Measurements from ENCODE around the gene ZNF860.

The ZNF860 gene

GRCh38 chr3:31974471-31974870, 7.1 kb upstream of the ZNF860 start:
- TF ChIP-seq EZH2 (IDR thresholded peaks at IDR 0.05; ENCODE audit: borderline replicate concordance, low read length) (no peak), CTCF (IDR thresholded peaks at IDR 0.05; ENCODE audit: low read length) (no peak)
- Histone ChIP-seq H3K9me3 (ENCODE audit: low read length) (no peaks in the 10 kb centered on the region), H3K9ac (ENCODE audit: low read length) (peak overlapping the region; percentile 69), H3F3A (ENCODE audit: insufficient read depth, low read length) (peaks cover 13% of the 10 kb centered on the region), H3K27me3 (ENCODE audit: insufficient read depth, low read length) (no peaks in the 10 kb centered on the region), H3K79me2 (ENCODE audit: insufficient read depth, low read length) (peaks cover 71% of the 10 kb centered on the region), H3K27ac (ENCODE audit: low read depth, low read length, poor library complexity, severe bottlenecking) (peak overlapping the region; percentile 99), H3K4me1 (ENCODE audit: insufficient read depth, low read length, severe bottlenecking) (peaks cover 100% of the 10 kb centered on the region), H3K4me2 (ENCODE audit: low read length) (peak overlapping the region; percentile 68), H2AFZ (ENCODE audit: low read length) (no peak overlapping the region), H4K20me1 (ENCODE audit: insufficient read depth, low read length) (no peaks in the 10 kb centered on the region), H3K9me2 (ENCODE audit: low read depth, low read length) (no peaks in the 10 kb centered on the region), H3K4me3 (ENCODE audit: low read depth, low read length, poor library complexity, severe bottlenecking) (peak overlapping the region; percentile 48), H3K36me3 (ENCODE audit: insufficient read depth, low read length) (peaks cover 4% of the 10 kb centered on the region; the same call in 1 of the 2 replicates)

GRCh38 chr3:31974964-31975363, 6.6 kb upstream of the ZNF860 start:
- H3K9ac ChIP-seq (ENCODE audit: low read length): peak overlapping the region; percentile 69
- TF ChIP-seq EZH2 (IDR thresholded peaks at IDR 0.05; ENCODE audit: borderline replicate concordance, low read length) (no peak), CTCF (IDR thresholded peaks at IDR 0.05; ENCODE audit: low read length) (no peak)
- H3K4me2 ChIP-seq (ENCODE audit: low read length): peak overlapping the region; percentile 68

GRCh38 chr3:31976302-31976701, 5.2 kb upstream of the ZNF860 start:
- Histone ChIP-seq H3K79me2 (ENCODE audit: insufficient read depth, low read length) (peaks cover 73% of the 10 kb centered on the region), H3K9me3 (ENCODE audit: low read length) (no peaks in the 10 kb centered on the region), H3K27me3 (ENCODE audit: insufficient read depth, low read length) (no peaks in the 10 kb centered on the region), H3K9me2 (ENCODE audit: low read depth, low read length) (no peaks in the 10 kb centered on the region), H3K9ac (ENCODE audit: low read length) (peak overlapping the region; percentile 95; the same call in 1 of the 2 replicates), H3K36me3 (ENCODE audit: insufficient read depth, low read length) (peaks cover 4% of the 10 kb centered on the region; the same call in 1 of the 2 replicates), H3K4me2 (ENCODE audit: low read length) (peak overlapping the region; percentile 68; the same call in 1 of the 2 replicates), H3K27ac (ENCODE audit: low read depth, low read length, poor library complexity, severe bottlenecking) (peak overlapping the region; percentile 99), H4K20me1 (ENCODE audit: insufficient read depth, low read length) (no peaks in the 10 kb centered on the region), H2AFZ (ENCODE audit: low read length) (no peak overlapping the region), H3F3A (ENCODE audit: insufficient read depth, low read length) (peaks cover 4% of the 10 kb centered on the region; the same call in 1 of the 2 replicates), H3K4me3 (ENCODE audit: low read depth, low read length, poor library complexity, severe bottlenecking) (peak overlapping the region; percentile 89), H3K4me1 (ENCODE audit: insufficient read depth, low read length, severe bottlenecking) (peaks cover 85% of the 10 kb centered on the region)
- no peak for TF ChIP-seq CTCF (IDR thresholded peaks at IDR 0.05; ENCODE audit: low read length)

More at GRCh38 chr3:31974964-31975363, 6.6 kb upstream of the ZNF860 start:
- Histone ChIP-seq H3K4me3 (ENCODE audit: low read depth, low read length, poor library complexity, severe bottlenecking) (peak overlapping the region; percentile 48), H3K36me3 (ENCODE audit: insufficient read depth, low read length) (peaks cover 4% of the 10 kb centered on the region; the same call in 1 of the 2 replicates), H2AFZ (ENCODE audit: low read length) (no peak overlapping the region), H3K9me2 (ENCODE audit: low read depth, low read length) (no peaks in the 10 kb centered on the region), H3F3A (ENCODE audit: insufficient read depth, low read length) (peaks cover 13% of the 10 kb centered on the region), H3K4me1 (ENCODE audit: insufficient read depth, low read length, severe bottlenecking) (peaks cover 98% of the 10 kb centered on the region), H4K20me1 (ENCODE audit: insufficient read depth, low read length) (no peaks in the 10 kb centered on the region), H3K27me3 (ENCODE audit: insufficient read depth, low read length) (no peaks in the 10 kb centered on the region), H3K79me2 (ENCODE audit: insufficient read depth, low read length) (peaks cover 73% of the 10 kb centered on the region), H3K27ac (ENCODE audit: low read depth, low read length, poor library complexity, severe bottlenecking) (peak overlapping the region; percentile 99), H3K9me3 (ENCODE audit: low read length) (no peaks in the 10 kb centered on the region)

Measured in OCI-LY1 (cell line).